ENCODE measurements around the gene ZNF197. TPM values are rescaled to one million over a fixed set of nuclear protein-coding genes. Genes with fewer than 3 reads are reported as not detected.

ZNF197 gene
- total and polyA plus RNA-seq, 2 experiments from 2014 or later, result 5.6 to 18.9 TPM

- no peak overlapping the region for H3K4me2 ChIP-seq
- H3K4me1 Mint-ChIP-seq, result peaks cover 3% of the 10 kb centered on the region; the same call in 1 of the 3 replicates
- TF ChIP-seq EZH2phosphoT487 (IDR thresholded peaks at IDR 0.05; ENCODE audit: unreplicated experiment) (no peak), CTCF (conservative IDR thresholded peaks at IDR 0.05; ENCODE audit: low read depth in 2 of 2) (no peak)
- peaks cover 30% of the 10 kb centered on the region for H3K79me2 ChIP-seq (replicated peaks; ENCODE audit: insufficient read depth)
- no peak overlapping the region for H2AFZ ChIP-seq
- no peak overlapping the region for H3K4me3 Mint-ChIP-seq
- no peak for ATAC-seq
- H3K27ac ChIP-seq (ENCODE audit: low read depth), result no peak overlapping the region
- H3K9me3 Mint-ChIP-seq, result no peaks in the 10 kb centered on the region
- H3K27ac Mint-ChIP-seq, result no peak overlapping the region
- peaks cover 44% of the 10 kb centered on the region for H3K36me3 ChIP-seq (ENCODE audit: insufficient read depth)
- H3K27me3 ChIP-seq (ENCODE audit: insufficient read depth), result no peaks in the 10 kb centered on the region
- H3K27me3 Mint-ChIP-seq (ENCODE audit: insufficient read depth, low read depth, poor library complexity), result peaks cover 3% of the 10 kb centered on the region
- H3K36me3 Mint-ChIP-seq (ENCODE audit: low read depth), result peaks cover 71% of the 10 kb centered on the region
- H3K4me1 ChIP-seq (ENCODE audit: insufficient read depth), result no peaks in the 10 kb centered on the region; the same call in 1 of the 2 replicates
- H3F3A ChIP-seq (replicated peaks; ENCODE audit: low read depth), result no peaks in the 10 kb centered on the region
- no peaks in the 10 kb centered on the region for H3K9me2 ChIP-seq (ENCODE audit: insufficient read depth)
- no peak overlapping the region for H3K4me3 ChIP-seq
- no peak for DNase-seq (ENCODE audit: low spot score)
- H4K20me1 ChIP-seq (replicated peaks; ENCODE audit: insufficient read depth), result peaks cover 9% of the 10 kb centered on the region
Observed at GRCh38 chr3:44654039-44654438, 29.2 kb downstream of the ZNF197 start.

- Histone ChIP-seq H3K9me2 (ENCODE audit: insufficient read depth) (no peaks in the 10 kb centered on the region), H3K36me3 (ENCODE audit: insufficient read depth) (peaks cover 24% of the 10 kb centered on the region), H3K27ac (ENCODE audit: low read depth) (no peak overlapping the region), H4K20me1 (replicated peaks; ENCODE audit: insufficient read depth) (peaks cover 9% of the 10 kb centered on the region), H3K27me3 (ENCODE audit: insufficient read depth) (no peaks in the 10 kb centered on the region), H2AFZ (no peak overlapping the region), H3K4me2 (no peak overlapping the region), H3F3A (replicated peaks; ENCODE audit: low read depth) (no peaks in the 10 kb centered on the region), H3K79me2 (replicated peaks; ENCODE audit: insufficient read depth) (peaks cover 4% of the 10 kb centered on the region; the same call in 1 of the 2 replicates), H3K4me1 (ENCODE audit: insufficient read depth) (no peaks in the 10 kb centered on the region), H3K4me3 (no peak overlapping the region)
- Mint-ChIP-seq H3K4me1 (no peaks in the 10 kb centered on the region), H3K27me3 (ENCODE audit: insufficient read depth, low read depth, poor library complexity) (peaks cover 1% of the 10 kb centered on the region), H3K9me3 (no peaks in the 10 kb centered on the region), H3K27ac (no peak overlapping the region), H3K36me3 (ENCODE audit: low read depth) (peaks cover 70% of the 10 kb centered on the region), H3K4me3 (no peak overlapping the region)
- ATAC-seq, result no peak
- no peak for DNase-seq (ENCODE audit: low spot score)
- TF ChIP-seq JUNB (IDR thresholded peaks at IDR 0.05; ENCODE audit: unreplicated experiment) (no peak), EZH2phosphoT487 (IDR thresholded peaks at IDR 0.05; ENCODE audit: unreplicated experiment) (no peak), EZH2 (IDR thresholded peaks at IDR 0.05; ENCODE audit: low read depth, unreplicated experiment) (no peak), CTCF (conservative IDR thresholded peaks at IDR 0.05; ENCODE audit: low read depth in 2 of 2) (no peak), NANOG (IDR thresholded peaks at IDR 0.05; ENCODE audit: borderline replicate concordance) (no peak), STAT1 (IDR thresholded peaks at IDR 0.05; ENCODE audit: unreplicated experiment) (no peak), ZNF462 (CRISPR knock-in tag; IDR thresholded peaks at IDR 0.05) (no peak), CREB1 (CRISPR knock-in tag; IDR thresholded peaks at IDR 0.05; ENCODE audit: low read depth) (no peak), POLR2AphosphoS5 (IDR thresholded peaks at IDR 0.05; ENCODE audit: low read depth) (no peak), ZNF114 (CRISPR knock-in tag; IDR thresholded peaks at IDR 0.05) (no peak)
Observed at GRCh38 chr3:44659015-44659414, 34.2 kb downstream of the ZNF197 start.

Data from GM23338 (cell line).